Tibial artery (tissue), 4 donors: ENCODE measurements around the gene NOTCH2.

ENCODE experiments used
- DNase-seq, 2 donors: peaks; one replicate each; pipeline ENCODE4 v3.0.0-alpha.2; 2019
- H3K27ac ChIP-seq, 2 donors: fragments of 200-600 bp; sonication (generic) in 1 of 2; 1 replicate in 1 of 2; 2 replicates in 1 of 2; pipeline ENCODE4 v1.5.1; 2018 to 2019; ENCODE audit warnings: mild to moderate bottlenecking in 1 of 2
- H3K27me3 ChIP-seq, 2 donors: fragments of 200-600 bp; sonication (generic) in 1 of 2; one replicate each; pipeline versions ENCODE4 v1.5.1 to v1.6.0; 2016 to 2019
- H3K36me3 ChIP-seq, 3 donors: fragments of 200-600 bp; sonication (generic) in 2 of 3; one replicate each; pipeline ENCODE4 v1.5.1; 2016 to 2019; ENCODE audit warnings: mild to moderate bottlenecking in 2 of 3
- H3K4me1 ChIP-seq, 4 donors: fragments of 200-600 bp; sonication (generic) in 2 of 4; 1 replicate in 3 of 4; 2 replicates in 1 of 4; pipeline ENCODE4 v1.5.1; 2016 to 2019
- H3K4me3 ChIP-seq, 2 donors: fragments of 200-600 bp; sonication (generic) in 1 of 2; 1 replicate in 1 of 2; 2 replicates in 1 of 2; pipeline ENCODE4 v1.5.1; 2018 to 2019; ENCODE audit warnings: mild to moderate bottlenecking in 2 of 2
- H3K9me3 ChIP-seq, 3 donors: fragments of 200-600 bp; sonication (generic) in 1 of 3; one replicate each; pipeline ENCODE4 v1.5.1; 2016 to 2019
- CTCF ChIP-seq, 2 experiments: fragments of 200-600 bp in 1 of 2; fragments of 450-650 bp in 1 of 2; IDR thresholded peaks; one replicate each; pipeline ENCODE4 v1.5.1; 2017 to 2019; ENCODE audit warnings: antibody characterized with exemption in 2 of 2, mild to moderate bottlenecking in 1 of 2, moderate library complexity in 1 of 2
- intact Hi-C: fragments of 100-400 bp; cut with DNase I; formaldehyde crosslinking; loops from one replicate; pipeline ENCODE4 v1.15.0; 2023; ENCODE audit warnings: low total_unique reads

The NOTCH2 gene

GRCh38 chr1:119911775-119912174 is 157.7 kb downstream of the NOTCH2 start:
- Histone ChIP-seq H3K9me3 (no peaks in the 10 kb centered on the region), H3K4me1 (no peaks in the 10 kb centered on the region), H3K36me3 (peaks cover 35 to 48% (median 38%) of the 10 kb centered on the region in 3 donors), H3K27ac (no peak overlapping the region), H3K27me3 (no peaks in the 10 kb centered on the region), H3K4me3 (no peak overlapping the region)
- TF ChIP-seq CTCF (IDR thresholded peaks at IDR 0.05): no peak
- intact Hi-C loops: no loop called here
- no peak for DNase-seq

- no peak overlapping the region for H3K27ac ChIP-seq
- intact Hi-C loops: no loop called here
- H3K27me3 ChIP-seq: no peaks in the 10 kb centered on the region
- no peak for DNase-seq
- H3K36me3 ChIP-seq: peaks cover 24 to 37% (median 27%) of the 10 kb centered on the region in 3 donors
- H3K4me1 ChIP-seq: no peaks in the 10 kb centered on the region
- no peaks in the 10 kb centered on the region for H3K9me3 ChIP-seq
- no peak for TF ChIP-seq CTCF (IDR thresholded peaks at IDR 0.05)
- H3K4me3 ChIP-seq: no peak overlapping the region
Observed at GRCh38 chr1:119910618-119911017, 158.8 kb downstream of the NOTCH2 start.

GRCh38 chr1:119909890-119910596 is 159.4 kb downstream of the NOTCH2 start:
- no peak for TF ChIP-seq CTCF (IDR thresholded peaks at IDR 0.05)
- intact Hi-C loops: no loop called here

GRCh38 chr1:119908661-119909060 is 160.8 kb downstream of the NOTCH2 start:
- no peak for TF ChIP-seq CTCF (IDR thresholded peaks at IDR 0.05)
- intact Hi-C loops: no loop called here
- DNase-seq: no peak
- Histone ChIP-seq H3K9me3 (peaks cover 0 to 7% (median 2%) of the 10 kb centered on the region in 3 donors), H3K27ac (no peak overlapping the region), H3K4me1 (no peaks in the 10 kb centered on the region), H3K4me3 (no peak overlapping the region), H3K27me3 (no peaks in the 10 kb centered on the region), H3K36me3 (peaks cover 8 to 17% (median 10%) of the 10 kb centered on the region in 3 donors)

More at GRCh38 chr1:119909890-119910596, 159.4 kb downstream of the NOTCH2 start:
- Histone ChIP-seq H3K9me3 (peaks cover 0 to 4% (median 2%) of the 10 kb centered on the region in 3 donors), H3K36me3 (peaks cover 18 to 31% (median 22%) of the 10 kb centered on the region in 3 donors), H3K4me3 (no peak overlapping the region), H3K27ac (no peak overlapping the region), H3K4me1 (no peaks in the 10 kb centered on the region), H3K27me3 (no peaks in the 10 kb centered on the region)
- DNase-seq: no peak

- Histone ChIP-seq H3K27me3 (no peaks in the 10 kb centered on the region), H3K4me1 (no peaks in the 10 kb centered on the region), H3K27ac (no peak overlapping the region), H3K4me3 (no peak overlapping the region), H3K9me3 (peaks cover 0 to 7% (median 2%) of the 10 kb centered on the region in 3 donors), H3K36me3 (peaks cover 0 to 1% (median 0%) of the 10 kb centered on the region in 3 donors)
- no peak for DNase-seq
- intact Hi-C loops: no loop called here
- no peak for TF ChIP-seq CTCF (IDR thresholded peaks at IDR 0.05)
Observed at GRCh38 chr1:119906927-119907652, 162.4 kb downstream of the NOTCH2 start.
